CD4-positive, alpha-beta memory T cell (primary cell): ENCODE data around the gene AGAP2. TPM values are rescaled to one million over a fixed set of nuclear protein-coding genes. Genes with fewer than 3 reads are reported as not detected.

Experiments used
- CTCF ChIA-PET: fragments of 350-600 bp; sonication (Branson Sonifier 250); formaldehyde crosslinking; loops from one replicate; lab custom pipeline; 2021; ENCODE audit warnings: inconsistent platforms; ENCODE audit not compliant: partially characterized antibody; lab: Charles Lee
- POLR2A ChIA-PET: fragments of 350-600 bp; sonication (Branson Sonifier 250); formaldehyde crosslinking; loops from one replicate; lab custom pipeline; 2021; ENCODE audit not compliant: partially characterized antibody; lab: Charles Lee
- DNase-seq, 5 donors: peaks; one replicate each; pipeline versions ENCODE4 v3.0.0 to v3.0.0-alpha.2; 2020 to 2022; ENCODE audit warnings: mixed read lengths in 1 of 5
- H3K27ac ChIP-seq: one replicate; pipeline ENCODE4 v1.7.0; 2013; ENCODE audit warnings: low read depth, low read length
- H3K27me3 ChIP-seq: 2 replicates; pipeline ENCODE4 v1.7.0; 2013; ENCODE audit warnings: mild to moderate bottlenecking, low read length, moderate library complexity; ENCODE audit not compliant: insufficient read depth
- H3K36me3 ChIP-seq: 2 replicates; pipeline ENCODE4 v1.7.0; 2013; ENCODE audit warnings: mild to moderate bottlenecking, low read length, moderate library complexity; ENCODE audit not compliant: insufficient read depth
- H3K4me1 ChIP-seq: 2 replicates; pipeline ENCODE4 v1.7.0; 2013; ENCODE audit warnings: mild to moderate bottlenecking, low read length, moderate library complexity; ENCODE audit not compliant: insufficient read depth
- H3K4me3 ChIP-seq, 2 donors: one replicate each; pipeline ENCODE4 v1.7.0; 2013; ENCODE audit warnings: low read length in 2 of 2, mild to moderate bottlenecking in 1 of 2
- H3K9me3 ChIP-seq, 2 donors: one replicate each; pipeline ENCODE4 v1.7.0; 2013; ENCODE audit warnings: low read length in 2 of 2, control low read depth in 1 of 2; ENCODE audit not compliant: control insufficient read depth in 1 of 2
- H3K27ac Mint-ChIP-seq, 7 donors: one replicate each; pipeline ENCODE4 v1.8.0; 2020 to 2021; ENCODE audit warnings: mixed read lengths in 7 of 7, mild to moderate bottlenecking in 6 of 7, inconsistent platforms in 3 of 7, moderate library complexity in 3 of 7
- H3K27me3 Mint-ChIP-seq, 2 donors: one replicate each; pipeline ENCODE4 v1.8.0; 2020 to 2021; ENCODE audit warnings: mixed read lengths in 2 of 2
- H3K36me3 Mint-ChIP-seq, 2 donors: one replicate each; pipeline ENCODE4 v1.8.0; 2020 to 2021; ENCODE audit warnings: mixed read lengths in 2 of 2, inconsistent platforms in 1 of 2, mild to moderate bottlenecking in 1 of 2
- H3K4me1 Mint-ChIP-seq, 4 donors: one replicate each; pipeline ENCODE4 v1.8.0; 2020 to 2021; ENCODE audit warnings: mixed read lengths in 4 of 4, mild to moderate bottlenecking in 1 of 4
- H3K4me3 Mint-ChIP-seq, 8 donors: one replicate each; pipeline ENCODE4 v1.8.0; 2020 to 2021; ENCODE audit warnings: mixed read lengths in 8 of 8, mild to moderate bottlenecking in 7 of 8, moderate library complexity in 6 of 8, inconsistent platforms in 3 of 8
- H3K9me3 Mint-ChIP-seq, 8 donors: one replicate each; pipeline ENCODE4 v1.8.0; 2020 to 2021; ENCODE audit warnings: mixed read lengths in 8 of 8, mild to moderate bottlenecking in 5 of 8, inconsistent platforms in 3 of 8, moderate library complexity in 1 of 8
- intact Hi-C: fragments of 100-400 bp; cut with micrococcal nuclease; formaldehyde crosslinking; loops from one replicate; pipeline ENCODE4 v1.15.1; 2023
- polyA plus RNA-seq, 2 donors: library from polyadenylated mRNA; unstranded; fragments of 300-500 nt; fragmentation: Illumina TruSeq; gene quantifications; one replicate each; pipeline ENCODE4 v1.2.3, GENCODE V29; 2021
- total RNA-seq, 2 experiments: library from RNA; stranded (reverse); gene quantifications; one replicate each; pipeline ENCODE4 v1.2.3, GENCODE V29; 2021

The AGAP2 gene
- total and polyA plus RNA-seq, 4 experiments from 2014 or later: 3.2 to 66.7 (median 35.9) TPM

DNA sequence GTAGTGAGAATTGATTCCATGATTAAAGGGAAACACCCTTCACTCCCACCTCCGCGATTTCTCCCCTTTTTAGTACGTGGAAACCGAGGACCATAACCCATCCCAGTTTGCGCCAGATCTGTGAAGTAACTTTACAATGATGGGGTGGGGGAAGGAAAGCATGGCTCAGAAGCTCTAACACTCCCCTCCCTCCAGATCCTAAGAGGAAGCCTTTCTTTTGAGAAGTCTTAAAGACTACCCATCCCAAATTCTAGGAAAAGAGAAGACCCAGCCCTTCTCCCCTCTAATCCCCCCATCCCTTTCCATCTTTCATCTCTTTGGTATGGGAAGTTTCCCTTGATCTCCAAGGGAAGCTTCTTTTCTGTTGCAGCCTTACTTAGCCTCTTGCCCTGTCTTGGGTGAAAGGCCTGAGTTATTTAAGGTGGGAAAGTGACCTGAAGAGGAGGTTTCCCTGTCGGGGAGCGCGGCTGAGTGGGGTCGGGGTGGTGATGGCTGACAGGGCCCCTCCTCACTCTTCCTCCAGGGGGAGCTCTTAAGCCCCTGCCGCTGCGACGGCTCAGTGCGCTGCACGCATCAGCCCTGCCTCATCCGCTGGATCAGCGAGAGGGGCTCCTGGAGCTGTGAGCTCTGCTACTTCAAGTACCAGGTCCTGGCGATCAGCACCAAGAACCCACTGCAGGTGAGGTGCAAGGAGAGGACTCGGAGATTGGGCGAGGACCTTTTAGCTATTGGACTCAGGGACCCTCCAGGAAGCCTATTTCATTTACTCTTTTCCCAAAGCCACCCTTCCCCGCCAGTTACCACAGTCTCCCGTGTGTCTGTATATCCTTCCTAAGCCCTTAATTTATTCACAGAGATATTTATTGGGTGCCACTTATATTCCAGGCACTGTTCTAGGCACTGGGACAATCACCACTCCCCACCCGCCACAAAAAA lies 18.1 kb upstream of the AGAP2 start:
- DNase-seq: peak; percentile 65 to 73 (median 70)
- H3K27me3 ChIP-seq: no peaks in the 10 kb centered on the region
- peaks cover 45 to 71% (median 56%) of the 10 kb centered on the region in 4 donors for H3K4me1 Mint-ChIP-seq
- H3K27ac ChIP-seq: peak overlapping the region; percentile 54
- intact Hi-C loops: loop anchor here (1.0 kb wide), 2 partner anchors 9 to 149 kb away; no protein-coding TSS in a partner anchor
- ChIA-PET CTCF (interaction anchor here (0.6 to 3.0 kb wide), 32 partner anchors 8 to 298 kb away, joined by 3 to 64 read pairs (median 6); partner anchors contain the start of genes CTDSP2, CYP27B1, EEF1AKMT3 and METTL1), POLR2A (interaction anchor here (0.8 to 3.9 kb wide), 21 partner anchors 9 to 184 kb away, joined by 3 to 36 read pairs (median 4); partner anchors contain the start of genes ATP23, CTDSP2, CYP27B1 and EEF1AKMT3)
- no peaks in the 10 kb centered on the region for H3K27me3 Mint-ChIP-seq
- no peaks in the 10 kb centered on the region for H3K9me3 ChIP-seq
- H3K4me3 ChIP-seq: peak overlapping the region; percentile 50 to 53
- H3K9me3 Mint-ChIP-seq: no peaks in the 10 kb centered on the region
- peaks cover 55% of the 10 kb centered on the region for H3K4me1 ChIP-seq
- H3K36me3 ChIP-seq: peaks cover 17% of the 10 kb centered on the region
- peak overlapping the region; percentile 79 to 93 (median 87) for H3K4me3 Mint-ChIP-seq
- H3K36me3 Mint-ChIP-seq: peaks cover 21 to 35% of the 10 kb centered on the region in 2 donors
- peak overlapping the region; percentile 85 to 95 (median 92) for H3K27ac Mint-ChIP-seq

DNA sequence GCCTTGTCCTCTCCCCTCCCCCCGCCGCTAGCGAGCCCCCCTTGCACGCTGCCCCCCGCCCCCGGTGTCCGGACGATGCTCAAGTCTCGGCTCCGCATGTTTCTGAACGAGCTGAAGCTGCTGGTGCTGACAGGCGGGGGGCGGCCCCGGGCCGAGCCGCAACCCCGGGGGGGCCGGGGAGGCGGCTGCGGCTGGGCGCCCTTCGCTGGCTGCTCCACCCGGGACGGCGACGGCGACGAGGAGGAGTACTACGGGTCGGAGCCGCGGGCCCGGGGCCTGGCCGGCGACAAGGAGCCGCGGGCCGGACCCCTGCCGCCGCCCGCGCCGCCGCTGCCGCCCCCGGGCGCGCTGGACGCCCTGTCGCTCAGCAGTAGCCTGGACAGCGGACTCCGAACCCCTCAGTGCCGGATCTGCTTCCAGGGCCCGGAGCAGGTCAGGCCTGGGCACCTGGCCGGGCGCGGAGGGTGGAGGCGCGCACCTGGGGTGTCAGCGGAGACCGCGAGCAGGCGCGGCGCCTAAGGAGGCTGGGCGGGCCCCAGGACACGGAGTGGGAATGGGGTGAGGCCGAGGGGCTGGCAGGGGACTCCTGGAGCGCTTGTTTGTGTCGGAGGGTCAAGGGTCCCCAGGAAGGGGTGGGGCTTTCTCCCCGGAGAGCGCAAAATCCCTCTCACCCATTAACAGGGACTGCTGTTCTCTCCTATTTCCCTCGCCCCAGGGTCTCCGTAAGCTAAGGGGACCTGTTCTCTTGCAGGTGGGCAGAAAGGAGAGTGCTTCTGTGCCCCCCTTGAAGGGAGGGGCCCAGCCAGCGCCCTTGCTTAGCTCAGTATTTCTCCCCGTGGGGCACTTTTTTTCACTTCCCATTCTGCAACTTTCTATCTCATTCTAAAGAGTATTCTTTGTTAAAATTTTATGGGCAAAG lies 17.2 kb upstream of the AGAP2 start:
- peaks cover 65% of the 10 kb centered on the region for H3K4me1 ChIP-seq
- peak overlapping the region; percentile 79 to 93 (median 87) for H3K4me3 Mint-ChIP-seq

DNA sequence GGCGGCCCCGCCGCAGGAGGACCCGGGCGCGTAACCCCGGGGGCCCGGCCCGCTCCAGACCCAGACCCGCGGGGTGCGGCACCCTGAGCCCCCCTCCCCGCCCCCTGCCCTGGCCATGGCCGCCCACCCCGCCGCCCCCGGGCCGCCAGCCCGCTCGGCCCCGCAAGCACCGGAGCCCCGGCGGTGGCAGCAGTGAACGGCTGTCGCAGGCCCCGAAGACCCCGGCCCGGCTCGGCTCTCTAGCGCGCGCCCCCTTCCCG lies 16.6 kb upstream of the AGAP2 start:
- Mint-ChIP-seq H3K4me3 (peak overlapping the region in 3 of 8 donors; percentile 36 to 58 (median 52)), H3K4me1 (peaks cover 57 to 76% (median 67%) of the 10 kb centered on the region in 4 donors), H3K27me3 (no peaks in the 10 kb centered on the region), H3K9me3 (no peaks in the 10 kb centered on the region), H3K36me3 (peaks cover 21 to 44% of the 10 kb centered on the region in 2 donors), H3K27ac (no peak overlapping the region)
- intact Hi-C loops: loop anchor here (2.0 kb wide), 1 partner anchor 14 kb away; no protein-coding TSS in a partner anchor
- DNase-seq: no peak
- ChIA-PET CTCF (interaction anchor here (3.0 kb wide), 1 partner anchor 12 kb away, joined by 51 read pairs; the partner anchor contains the start of gene TSPAN31), POLR2A (interaction anchor here (1.0 to 3.9 kb wide), 7 partner anchors 14 to 284 kb away, joined by 3 to 36 read pairs (median 19); partner anchors contain the start of genes ATP23, CTDSP2, EEF1AKMT3 and METTL1)
- Histone ChIP-seq H3K27me3 (no peaks in the 10 kb centered on the region), H3K4me3 (no peak overlapping the region), H3K27ac (no peak overlapping the region), H3K36me3 (peaks cover 17% of the 10 kb centered on the region), H3K4me1 (peaks cover 66% of the 10 kb centered on the region), H3K9me3 (no peaks in the 10 kb centered on the region)

More for the DNA sequence above, 17.2 kb upstream of the AGAP2 start:
- peak; percentile 44 to 68 (median 50) for DNase-seq
- Histone ChIP-seq H3K4me3 (peak overlapping the region; percentile 50 to 53), H3K36me3 (peaks cover 17% of the 10 kb centered on the region), H3K27me3 (no peaks in the 10 kb centered on the region), H3K9me3 (no peaks in the 10 kb centered on the region), H3K27ac (peak overlapping the region; percentile 54)
- no peaks in the 10 kb centered on the region for H3K27me3 Mint-ChIP-seq
- no peaks in the 10 kb centered on the region for H3K9me3 Mint-ChIP-seq
- POLR2A ChIA-PET: interaction anchor here (0.8 to 3.9 kb wide), 18 partner anchors 10 to 185 kb away, joined by 3 to 36 read pairs (median 5); partner anchors contain the start of genes ATP23, CTDSP2, CYP27B1 and EEF1AKMT3
- CTCF ChIA-PET: interaction anchor here (0.6 to 3.0 kb wide), 27 partner anchors 8 to 182 kb away, joined by 3 to 64 read pairs (median 6); partner anchors contain the start of genes CYP27B1, EEF1AKMT3, METTL1 and OS9
- H3K4me1 Mint-ChIP-seq: peaks cover 55 to 74% (median 64%) of the 10 kb centered on the region in 4 donors
- intact Hi-C loops: loop anchor here (1.0 to 2.0 kb wide), 3 partner anchors 10 to 150 kb away; no protein-coding TSS in a partner anchor
- peaks cover 16 to 40% of the 10 kb centered on the region in 2 donors for H3K36me3 Mint-ChIP-seq
- H3K27ac Mint-ChIP-seq: peak overlapping the region; percentile 85 to 95 (median 92)

DNA sequence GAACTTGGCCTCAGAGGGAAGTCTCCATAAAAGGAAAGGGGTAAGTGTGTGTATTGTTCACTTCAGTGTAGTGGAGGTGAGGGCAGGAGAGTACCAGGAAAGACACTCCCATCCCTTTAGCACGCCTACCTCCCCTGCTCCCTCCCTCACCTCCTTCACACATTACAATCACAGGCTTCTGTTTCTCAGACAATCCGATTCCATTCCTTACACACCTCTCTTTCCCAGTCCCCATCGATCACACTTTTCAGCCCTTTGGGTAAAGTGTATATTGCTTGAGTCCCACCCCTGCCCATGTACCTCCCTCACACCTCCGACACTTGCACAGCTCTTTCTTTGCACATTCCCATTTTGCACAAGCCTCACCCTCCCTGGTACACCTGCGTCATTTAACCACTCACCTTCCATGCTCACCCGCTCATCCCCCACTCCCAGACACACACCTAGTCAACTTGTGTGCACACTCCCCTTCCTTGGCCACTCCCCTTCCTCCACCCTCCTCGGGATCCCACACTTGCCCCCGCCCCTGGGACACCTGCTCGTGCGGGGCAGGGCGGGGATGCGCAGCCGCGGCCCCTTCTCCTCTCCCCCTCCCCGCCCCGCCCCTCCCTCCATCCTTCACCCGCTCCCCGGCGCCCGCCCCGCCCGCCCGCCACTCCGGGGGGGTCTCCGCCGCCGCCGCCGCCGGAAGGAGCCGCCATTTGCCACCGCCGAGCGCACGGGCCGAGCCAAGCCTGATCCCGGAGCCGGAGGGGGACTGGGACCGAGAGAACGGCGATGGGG lies 16.1 kb upstream of the AGAP2 start, which contains the start of gene MARCHF9:
Gene MARCHF9, plus strand, starts transcription at position 693 of the 783 bp plus-strand sequence. CDS start 426 bp downstream, outside the sequence.
- intact Hi-C loops: loop anchor here (2.0 to 5.0 kb wide), 3 partner anchors 14 to 667 kb away; partner anchors contain the start of genes CTDSP2 and NAB2
- H3K36me3 ChIP-seq: peaks cover 17% of the 10 kb centered on the region
- peak within 1 kb of the TSS; percentile 82 for H3K27ac ChIP-seq
- Mint-ChIP-seq H3K27ac (peak within 1 kb of the TSS; percentile 91 to 100 (median 99)), H3K9me3 (no peaks in the 10 kb centered on the region), H3K4me3 (peak within 1 kb of the TSS; percentile 88 to 98 (median 95)), H3K4me1 (peaks cover 54 to 71% (median 62%) of the 10 kb centered on the region in 4 donors), H3K27me3 (no peaks in the 10 kb centered on the region), H3K36me3 (peaks cover 21 to 42% of the 10 kb centered on the region in 2 donors)
- DNase-seq: peak; percentile 83 to 95 (median 85)
- CTCF ChIA-PET: interaction anchor here (0.9 to 3.0 kb wide), 4 partner anchors 9 to 27 kb away, joined by 3 to 51 read pairs (median 3); partner anchors contain the start of gene TSPAN31
- POLR2A ChIA-PET: interaction anchor here (0.6 to 3.9 kb wide), 11 partner anchors 10 to 1823 kb away, joined by 3 to 36 read pairs (median 8); partner anchors contain the start of genes ATP23, CTDSP2, EEF1AKMT3 and METTL1
- peaks cover 62% of the 10 kb centered on the region for H3K4me1 ChIP-seq
- no peaks in the 10 kb centered on the region for H3K9me3 ChIP-seq
- peak within 1 kb of the TSS in 1 of 2 donors; percentile 50 for H3K4me3 ChIP-seq
- no peaks in the 10 kb centered on the region for H3K27me3 ChIP-seq

DNA sequence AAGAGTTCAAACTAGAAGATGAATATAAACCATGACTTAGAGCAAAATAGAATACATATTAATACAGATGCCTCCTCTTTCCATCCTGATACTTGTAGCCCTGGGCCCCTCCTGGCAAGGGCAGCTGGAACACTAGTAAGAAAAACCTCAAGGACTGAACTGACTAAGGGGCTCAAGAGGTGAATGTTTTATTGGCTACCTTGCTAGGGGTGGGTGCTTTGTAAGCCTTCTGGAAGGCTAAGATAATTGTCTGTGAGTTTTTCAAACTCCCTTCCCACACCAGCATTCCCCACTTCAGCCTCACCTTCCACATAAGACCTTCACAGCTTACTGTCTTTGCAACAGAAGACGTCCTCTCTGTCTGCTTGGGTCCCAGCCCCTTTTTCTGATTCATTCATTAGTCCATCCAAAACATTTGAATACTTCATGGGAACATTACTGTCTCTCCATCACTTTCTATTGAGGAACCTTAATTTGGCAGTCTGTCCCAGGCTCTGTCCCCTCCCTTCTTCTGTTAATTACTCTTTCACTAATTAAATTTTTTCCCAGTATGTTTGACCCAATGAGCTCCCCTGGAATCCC lies 15.3 kb upstream of the AGAP2 start:
- Histone ChIP-seq H3K36me3 (peaks cover 21% of the 10 kb centered on the region), H3K27ac (peak overlapping the region; percentile 82), H3K4me1 (peaks cover 54% of the 10 kb centered on the region), H3K9me3 (no peaks in the 10 kb centered on the region), H3K4me3 (peak overlapping the region in 1 of 2 donors; percentile 29), H3K27me3 (no peaks in the 10 kb centered on the region)
- Mint-ChIP-seq H3K36me3 (peaks cover 19 to 40% of the 10 kb centered on the region in 2 donors), H3K4me3 (peak overlapping the region; percentile 82 to 98 (median 95)), H3K27ac (peak overlapping the region; percentile 87 to 100 (median 99)), H3K9me3 (no peaks in the 10 kb centered on the region), H3K4me1 (peaks cover 50 to 65% (median 57%) of the 10 kb centered on the region in 4 donors), H3K27me3 (no peaks in the 10 kb centered on the region)
- intact Hi-C loops: loop anchor here (2.0 to 5.0 kb wide), 3 partner anchors 13 to 667 kb away; partner anchors contain the start of genes CTDSP2 and NAB2
- POLR2A ChIA-PET: interaction anchor here (0.6 to 3.9 kb wide), 10 partner anchors 9 to 1822 kb away, joined by 3 to 36 read pairs (median 12); partner anchors contain the start of genes ATP23, CTDSP2, EEF1AKMT3 and METTL1
- DNase-seq: no peak
- CTCF ChIA-PET: interaction anchor here (0.9 to 1.0 kb wide), 3 partner anchors 9 to 27 kb away, joined by 3 read pairs; partner anchors contain the start of gene TSPAN31
